Ovary (tissue), 9 donors: ENCODE results near the gene SMC1B. TPM values are rescaled to one million over a fixed set of nuclear protein-coding genes. Genes with fewer than 3 reads are reported as not detected.

Experiments
- DNase-seq, 5 donors: peaks; one replicate each; pipeline ENCODE4 v3.0.0-alpha.2; 2019 to 2020
- H3K27ac ChIP-seq, 2 donors: fragments of 200-600 bp; one replicate each; pipeline versions ENCODE4 v1.5.1 to v1.8.0; 2019 to 2022
- H3K27me3 ChIP-seq: fragments of 200-600 bp; one replicate; pipeline ENCODE4 v1.8.0; 2022
- H3K36me3 ChIP-seq: fragments of 200-600 bp; sonication (generic); one replicate; pipeline ENCODE4 v1.5.1; 2019
- H3K4me1 ChIP-seq: one replicate; pipeline ENCODE4 v1.8.1; 2013; ENCODE audit warnings: mild to moderate bottlenecking, moderate library complexity; ENCODE audit not compliant: insufficient read depth
- H3K4me3 ChIP-seq: fragments of 200-600 bp; sonication (generic); one replicate; pipeline ENCODE4 v1.5.1; 2017
- H3K9me3 ChIP-seq, 2 donors: fragments of 200-600 bp in 1 of 2; sonication (generic) in 1 of 2; one replicate each; pipeline versions ENCODE4 v1.5.1 to v1.8.1; 2013 to 2019; ENCODE audit warnings: mild to moderate bottlenecking in 1 of 2, moderate library complexity in 1 of 2
- CTCF ChIP-seq, 3 donors: fragments of 450-650 bp in 2 of 3; fragments of 200-600 bp in 1 of 3; IDR thresholded peaks; one replicate each; pipeline versions ENCODE4 v1.5.1 to v1.8.0; 2016 to 2022; ENCODE audit warnings: antibody characterized with exemption in 3 of 3, mild to moderate bottlenecking in 1 of 3
- EP300 ChIP-seq: sonication (generic); formaldehyde crosslinking; IDR thresholded peaks from one replicate; pipeline ENCODE4 v1.6.1; 2017; ENCODE audit warnings: antibody characterized with exemption
- POLR2A ChIP-seq: fragments of 450-650 bp; IDR thresholded peaks from one replicate; pipeline ENCODE4 v1.6.1; 2017; ENCODE audit warnings: antibody characterized with exemption, mild to moderate bottlenecking, moderate library complexity
- WGBS, 3 donors: extraction: QIAGEN DNeasy Blood & Tissue Kit in 1 of 3; methylation state at CpG; one replicate each; pipeline versions ENCODE4 v1.1.5 to v1.1.7; 2013 to 2017; 5-methylcytosine and 5-hydroxymethylcytosine counted together
- intact Hi-C, 4 donors: fragments of 100-400 bp; cut with DNase I; formaldehyde crosslinking; loops; one replicate each; pipeline versions ENCODE4 v1.11.0 to v1.15.1; 2022 to 2023
- polyA plus RNA-seq, 2 donors: library from polyadenylated mRNA; stranded (reverse); fragments of 200-250 nt in 1 of 2; fragments of 350-450 nt in 1 of 2; fragmentation: Illumina TruSeq in 1 of 2; extraction: RNeasy Lipid Tissue Mini Kit (QIAGEN cat#74804) in 1 of 2; gene quantifications; one replicate each; pipeline ENCODE4 v1.2.3, GENCODE V29; 2013 to 2014
- total RNA-seq, 7 donors: library from RNA; depleted of rRNA in 2 of 7; stranded (reverse); fragments of >200 nt in 2 of 7; fragmentation: NEBNext Ultra II Directional in 3 of 7; extraction: Animal tissue kit (Norgen Biotek cat#: 25700) in 3 of 7; gene quantifications; one replicate each; pipeline versions ENCODE4 v1.1.0 to v1.2.4, GENCODE V29; 2016 to 2023
- donor health status: DM: no; HTN: no; CAD: no; lungs with moderate emphysema.
- donor health status: DM: no; HTN: no; CAD: no.
- donor health status: Bipolar disorder and iron deficiency.
- donor health status: DM: yes; HTN: yes; CAD: no.
- donor health status: DM: no; HTN: no; CAD: no.
- donor health status: DM: yes; HTN: yes; CAD: no.

The SMC1B gene
- total and polyA plus RNA-seq, 9 donors = 0.04 to 0.05 TPM; not detected in 7

- Histone ChIP-seq H3K27ac (no peak overlapping the region), H3K9me3 (no peaks in the 10 kb centered on the region), H3K36me3 (no peaks in the 10 kb centered on the region), H3K4me3 (no peak overlapping the region), H3K27me3 (no peaks in the 10 kb centered on the region), H3K4me1 (no peaks in the 10 kb centered on the region)
- TF ChIP-seq POLR2A (no peak), EP300 (no peak), CTCF (IDR thresholded peaks at IDR 0.05) (no peak)
- DNase-seq = peak in 4 of 5 donors; percentile 6 to 25 (median 10)
- WGBS, 3 donors = 74 to 90% (median 76%) methylated on average over 10 of the region's 10 CpGs
- intact Hi-C loops = no loop called here
These were observed 16.0 kb upstream of the SMC1B start for GRCh38 chr22:45429424-45429823.

GRCh38 chr22:45428391-45429385 is 15.3 kb upstream of the SMC1B start:
- intact Hi-C loops = no loop called here
- H3K27me3 ChIP-seq = no peaks in the 10 kb centered on the region

GRCh38 chr22:45427114-45427513 is 13.7 kb upstream of the SMC1B start:
- H3K4me1 ChIP-seq = no peaks in the 10 kb centered on the region
- H3K36me3 ChIP-seq = no peaks in the 10 kb centered on the region
- WGBS, 3 donors = 72 to 94% (median 74%) methylated on average over 2 of the region's 2 CpGs
- no peak for DNase-seq
- intact Hi-C loops = no loop called here
- H3K27ac ChIP-seq = no peak overlapping the region
- H3K9me3 ChIP-seq = no peaks in the 10 kb centered on the region
- TF ChIP-seq EP300 (no peak), CTCF (IDR thresholded peaks at IDR 0.05) (no peak), POLR2A (no peak)
- H3K4me3 ChIP-seq = no peak overlapping the region
- no peaks in the 10 kb centered on the region for H3K27me3 ChIP-seq

More at GRCh38 chr22:45428391-45429385, 15.3 kb upstream of the SMC1B start:
- H3K27ac ChIP-seq = no peak overlapping the region
- no peaks in the 10 kb centered on the region for H3K4me1 ChIP-seq
- DNase-seq = peak in 3 of 5 donors; percentile 5 to 20 (median 5)
- TF ChIP-seq CTCF (IDR thresholded peaks at IDR 0.05) (no peak), POLR2A (no peak), EP300 (no peak)
- no peaks in the 10 kb centered on the region for H3K9me3 ChIP-seq
- H3K36me3 ChIP-seq = no peaks in the 10 kb centered on the region
- WGBS, 3 donors = 87 to 92% (median 90%) methylated on average over 19 of the region's 19 CpGs
- no peak overlapping the region for H3K4me3 ChIP-seq

GRCh38 chr22:45426387-45426786 is 13.0 kb upstream of the SMC1B start:
- no peaks in the 10 kb centered on the region for H3K4me1 ChIP-seq
- intact Hi-C loops = no loop called here
- TF ChIP-seq POLR2A (no peak), CTCF (IDR thresholded peaks at IDR 0.05) (no peak), EP300 (no peak)
- WGBS, 3 donors = 92 to 96% (median 95%) methylated on average over 9 of the region's 9 CpGs
- H3K27ac ChIP-seq = no peak overlapping the region
- H3K27me3 ChIP-seq = no peaks in the 10 kb centered on the region
- H3K4me3 ChIP-seq = no peak overlapping the region
- no peaks in the 10 kb centered on the region for H3K9me3 ChIP-seq
- peak in 1 of 5 donors; percentile 8 for DNase-seq
- no peaks in the 10 kb centered on the region for H3K36me3 ChIP-seq
